ENCODE data around the gene FER1L5.

The FER1L5 gene

DNA sequence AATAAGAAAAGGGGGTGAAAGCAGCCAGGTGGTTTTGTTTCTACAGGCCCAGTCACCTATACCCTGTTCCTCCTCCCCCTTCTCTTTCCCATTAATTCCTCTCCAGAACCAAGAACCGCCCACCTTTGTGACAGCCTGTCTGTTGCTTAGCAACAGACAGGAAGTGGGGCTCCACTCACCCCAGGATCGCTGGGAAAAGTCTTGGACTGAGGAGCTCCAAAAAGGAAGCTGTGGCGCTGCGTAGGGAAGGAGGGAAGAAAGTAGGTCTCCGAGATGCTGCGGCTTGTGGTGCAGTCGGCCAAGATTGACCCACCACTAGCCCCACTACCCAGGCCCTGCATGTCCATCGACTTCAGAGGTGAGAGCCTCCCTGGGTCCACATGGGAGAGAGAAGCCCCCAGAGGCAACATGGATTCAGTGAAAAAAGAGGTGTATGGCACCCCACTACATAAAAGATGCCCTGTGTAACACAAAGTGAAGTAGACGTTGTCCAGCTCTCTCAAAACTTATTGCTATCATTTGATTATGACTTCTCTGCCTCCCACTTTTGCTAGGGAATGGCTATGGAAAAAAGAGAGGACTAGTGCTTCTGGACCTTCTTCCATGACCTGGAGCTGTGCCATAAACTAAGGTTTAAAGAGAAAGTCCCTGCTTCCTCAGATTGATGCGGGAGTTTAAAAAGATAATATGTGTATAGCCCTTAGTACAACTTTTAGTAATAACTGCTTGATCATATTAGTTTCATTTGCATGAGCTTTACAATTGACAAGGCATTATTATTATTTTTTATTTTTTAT lies at the start of gene FER1L5:
Gene FER1L5, plus strand, starts transcription at position 201 of the 797 bp plus-strand sequence. Its CDS starts 73 bp downstream, at position 274.
- TF ChIP-seq, protein P1, sequence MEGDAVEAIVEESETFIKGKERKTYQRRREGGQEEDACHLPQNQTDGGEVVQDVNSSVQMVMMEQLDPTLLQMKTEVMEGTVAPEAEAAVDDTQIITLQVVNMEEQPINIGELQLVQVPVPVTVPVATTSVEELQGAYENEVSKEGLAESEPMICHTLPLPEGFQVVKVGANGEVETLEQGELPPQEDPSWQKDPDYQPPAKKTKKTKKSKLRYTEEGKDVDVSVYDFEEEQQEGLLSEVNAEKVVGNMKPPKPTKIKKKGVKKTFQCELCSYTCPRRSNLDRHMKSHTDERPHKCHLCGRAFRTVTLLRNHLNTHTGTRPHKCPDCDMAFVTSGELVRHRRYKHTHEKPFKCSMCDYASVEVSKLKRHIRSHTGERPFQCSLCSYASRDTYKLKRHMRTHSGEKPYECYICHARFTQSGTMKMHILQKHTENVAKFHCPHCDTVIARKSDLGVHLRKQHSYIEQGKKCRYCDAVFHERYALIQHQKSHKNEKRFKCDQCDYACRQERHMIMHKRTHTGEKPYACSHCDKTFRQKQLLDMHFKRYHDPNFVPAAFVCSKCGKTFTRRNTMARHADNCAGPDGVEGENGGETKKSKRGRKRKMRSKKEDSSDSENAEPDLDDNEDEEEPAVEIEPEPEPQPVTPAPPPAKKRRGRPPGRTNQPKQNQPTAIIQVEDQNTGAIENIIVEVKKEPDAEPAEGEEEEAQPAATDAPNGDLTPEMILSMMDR (IDR thresholded peaks at IDR 0.05; ENCODE audit: low read depth, low read length): no peak
- H3K4me3 ChIP-seq (ENCODE audit: low read depth, low read length): peak within 1 kb of the TSS; percentile 49

DNA sequence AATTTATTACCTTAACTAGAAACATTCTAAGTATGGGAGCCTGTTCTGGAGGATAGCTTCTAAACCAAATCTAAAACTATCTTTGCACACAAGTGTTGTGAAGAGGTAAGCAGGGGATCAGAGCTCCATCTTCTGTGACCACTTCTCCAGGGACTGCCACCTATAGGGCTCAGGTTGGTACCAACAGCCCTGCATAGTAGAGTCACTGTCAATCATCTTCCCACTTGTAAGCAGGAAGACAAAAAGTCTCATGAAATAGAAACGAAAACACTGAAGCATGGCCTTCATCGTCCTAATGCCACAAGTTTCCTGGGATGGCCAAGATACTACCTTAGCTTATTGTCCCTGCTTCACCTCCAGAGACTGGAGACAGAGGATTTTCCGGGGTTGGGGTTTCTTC lies 48.3 kb upstream of the FER1L5 start:
- H3K4me3 ChIP-seq (ENCODE audit: low read depth, low read length): no peak overlapping the region
- TF ChIP-seq, protein P1 (IDR thresholded peaks at IDR 0.05; ENCODE audit: low read depth, low read length): no peak

DNA sequence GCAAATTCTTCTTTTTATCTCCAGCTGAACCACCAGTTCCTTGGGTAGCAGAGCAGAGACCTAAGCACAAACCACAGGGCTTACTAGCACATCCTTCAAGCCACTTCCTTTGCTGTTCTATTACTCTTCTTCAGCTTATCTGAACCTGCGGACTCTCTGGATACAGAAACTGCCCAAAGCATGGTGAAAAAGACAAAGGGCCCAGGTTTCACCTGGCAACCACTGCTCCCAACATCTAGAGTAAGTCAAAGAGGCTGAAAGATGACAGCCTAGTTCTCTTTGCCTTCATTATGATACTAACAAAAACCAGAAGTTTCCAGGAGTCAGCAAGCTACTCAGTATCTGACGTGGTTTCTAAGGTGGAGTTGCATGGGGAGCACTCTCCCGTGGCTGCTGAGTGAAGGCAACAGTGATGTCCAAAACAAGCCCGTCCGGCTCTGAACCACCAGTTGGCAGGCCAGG lies 47.8 kb upstream of the FER1L5 start:
- TF ChIP-seq, protein P1 (IDR thresholded peaks at IDR 0.05; ENCODE audit: low read depth, low read length): no peak
- no peak overlapping the region for H3K4me3 ChIP-seq (ENCODE audit: low read depth, low read length)

DNA sequence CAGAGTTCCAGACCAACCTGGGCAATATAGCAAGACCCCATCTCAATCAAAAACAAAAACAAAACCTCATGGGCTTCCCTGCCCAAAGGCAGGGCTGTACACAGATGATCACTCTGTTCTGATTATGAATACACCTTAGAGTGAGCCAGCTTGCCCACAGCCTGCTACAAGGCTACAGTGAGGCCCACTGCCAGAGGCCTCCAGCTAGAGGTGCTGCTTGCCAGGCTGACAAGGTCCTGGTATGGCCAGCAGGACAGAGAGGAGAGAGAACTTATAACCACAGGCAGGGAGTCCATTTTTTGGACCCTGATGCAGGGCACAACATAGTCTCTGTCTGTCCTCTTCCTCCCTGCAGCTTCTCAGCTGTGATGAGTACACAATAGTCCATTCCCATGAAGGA lies 46.0 kb upstream of the FER1L5 start:
- H3K4me3 ChIP-seq (ENCODE audit: low read depth, low read length): no peak overlapping the region
- TF ChIP-seq, protein P1 (IDR thresholded peaks at IDR 0.05; ENCODE audit: low read depth, low read length): no peak

DNA sequence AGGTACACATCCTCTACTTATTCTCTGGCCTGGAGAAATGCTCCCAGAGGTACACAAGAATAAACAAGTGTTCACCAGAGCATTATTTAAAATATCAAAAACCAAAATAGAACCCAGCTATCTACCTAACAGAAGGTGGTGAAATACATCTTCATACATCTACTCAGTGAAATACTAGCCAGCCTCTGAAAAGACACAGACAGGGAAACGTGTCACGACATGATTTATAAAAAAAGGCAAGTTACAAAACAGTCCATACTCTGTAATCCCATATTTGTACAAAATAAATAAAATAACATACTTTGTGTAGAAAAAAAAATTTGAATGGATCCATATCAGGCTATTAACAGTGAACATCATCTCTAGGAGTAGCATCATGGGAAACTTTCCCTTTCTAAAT lies 42.6 kb upstream of the FER1L5 start:
- no peak overlapping the region for H3K4me3 ChIP-seq (ENCODE audit: low read depth, low read length)
- TF ChIP-seq, protein P1 (IDR thresholded peaks at IDR 0.05; ENCODE audit: low read depth, low read length): no peak

DNA sequence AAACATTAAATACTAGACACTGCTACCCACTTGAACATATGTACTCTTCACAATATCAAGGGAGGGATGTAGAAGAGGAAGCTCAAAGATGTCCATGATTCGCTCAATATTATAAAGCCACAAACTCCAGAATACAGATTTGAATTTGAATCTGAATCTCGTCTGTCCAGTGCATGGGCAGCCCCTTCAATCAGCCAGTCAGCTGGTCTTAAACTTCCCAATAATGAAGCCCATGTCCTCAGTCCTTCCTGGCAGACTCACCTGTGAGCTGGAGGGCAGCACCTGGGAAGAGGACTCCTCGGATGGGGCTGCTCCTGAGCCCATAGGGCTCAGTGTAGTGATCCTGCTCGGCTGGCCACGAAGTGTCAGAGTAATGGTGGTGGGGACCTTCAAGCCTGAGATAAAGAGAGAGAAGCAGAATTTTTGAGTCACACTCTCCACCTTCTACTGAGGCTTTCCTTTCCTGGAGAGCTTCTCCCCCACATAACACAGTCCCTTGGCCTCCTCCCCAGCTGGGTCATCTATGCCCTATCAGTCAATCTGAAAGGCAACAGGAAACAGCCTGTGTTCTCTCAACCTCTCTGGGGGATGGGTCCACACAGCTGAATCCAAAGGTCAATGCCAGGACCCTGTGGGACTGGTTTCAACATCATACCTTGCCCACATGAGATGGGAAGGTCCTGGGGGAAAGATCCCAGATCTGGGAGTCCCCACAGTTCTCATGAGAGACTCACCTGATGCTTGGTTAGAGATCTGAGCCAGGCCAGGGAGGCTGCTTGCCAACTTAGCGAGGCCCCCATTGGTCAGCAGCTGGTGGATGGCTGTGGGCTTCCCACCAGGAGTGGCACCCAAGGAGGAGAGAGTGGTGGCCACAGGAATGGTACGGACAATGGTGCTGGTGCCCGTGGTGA lies 40.9 kb upstream of the FER1L5 start:
- H3K4me3 ChIP-seq (ENCODE audit: low read depth, low read length): no peak overlapping the region
- TF ChIP-seq, protein P1 (IDR thresholded peaks at IDR 0.05; ENCODE audit: low read depth, low read length): no peak

Measured in WI38 (cell line).